ENCODE results near the gene GRIA4.

DNA sequence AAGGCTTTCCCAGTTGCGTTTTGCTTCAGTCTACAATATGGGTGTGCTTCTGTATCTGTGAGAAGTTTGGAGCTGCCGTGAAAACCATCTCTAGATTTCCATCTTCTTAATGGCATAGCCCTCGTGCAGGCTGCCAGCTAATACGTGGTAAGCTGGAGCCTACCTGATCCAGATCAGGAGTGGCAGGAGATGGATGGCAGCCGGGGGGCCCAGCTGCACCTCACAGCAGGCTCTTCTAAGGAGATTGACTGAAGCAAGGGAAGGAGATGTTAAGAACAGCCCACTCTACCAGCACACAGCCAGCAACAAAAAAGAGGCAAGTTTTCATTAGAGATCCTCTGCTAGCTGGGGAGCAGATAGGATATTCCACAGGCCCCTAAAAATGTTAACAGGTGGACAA, 296.6 kb downstream of the GRIA4 start:
- TF ChIP-seq, protein P1, sequence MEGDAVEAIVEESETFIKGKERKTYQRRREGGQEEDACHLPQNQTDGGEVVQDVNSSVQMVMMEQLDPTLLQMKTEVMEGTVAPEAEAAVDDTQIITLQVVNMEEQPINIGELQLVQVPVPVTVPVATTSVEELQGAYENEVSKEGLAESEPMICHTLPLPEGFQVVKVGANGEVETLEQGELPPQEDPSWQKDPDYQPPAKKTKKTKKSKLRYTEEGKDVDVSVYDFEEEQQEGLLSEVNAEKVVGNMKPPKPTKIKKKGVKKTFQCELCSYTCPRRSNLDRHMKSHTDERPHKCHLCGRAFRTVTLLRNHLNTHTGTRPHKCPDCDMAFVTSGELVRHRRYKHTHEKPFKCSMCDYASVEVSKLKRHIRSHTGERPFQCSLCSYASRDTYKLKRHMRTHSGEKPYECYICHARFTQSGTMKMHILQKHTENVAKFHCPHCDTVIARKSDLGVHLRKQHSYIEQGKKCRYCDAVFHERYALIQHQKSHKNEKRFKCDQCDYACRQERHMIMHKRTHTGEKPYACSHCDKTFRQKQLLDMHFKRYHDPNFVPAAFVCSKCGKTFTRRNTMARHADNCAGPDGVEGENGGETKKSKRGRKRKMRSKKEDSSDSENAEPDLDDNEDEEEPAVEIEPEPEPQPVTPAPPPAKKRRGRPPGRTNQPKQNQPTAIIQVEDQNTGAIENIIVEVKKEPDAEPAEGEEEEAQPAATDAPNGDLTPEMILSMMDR (IDR thresholded peaks at IDR 0.05; ENCODE audit: low read depth, low read length, poor library complexity, severe bottlenecking), result no peak
- no peak for TF ChIP-seq EZH2phosphoT487 (IDR thresholded peaks at IDR 0.05; ENCODE audit: borderline replicate concordance, low read length)
